ENCODE data around the gene LHX3. TPM values are rescaled to one million over a fixed set of nuclear protein-coding genes. Genes with fewer than 3 reads are reported as not detected.

Gene LHX3
- polyA plus RNA-seq, 1 of the 3 experiments (the other 2 are of a cell fraction): not detected

- CTCF ChIA-PET: interaction anchor here (1.1 to 1.7 kb wide), 6 partner anchors 12 to 386 kb away, joined by 3 to 6 read pairs (median 4); no protein-coding TSS in a partner anchor
- 73% methylated on average over 26 of the region's 30 CpGs for WGBS (ENCODE audit: low lambda C conversion rate)
- POLR2A ChIA-PET: no interaction called here
Observed at GRCh38 chr9:136249877-136250559, 45.1 kb upstream of the LHX3 start.

GRCh38 chr9:136248951-136249876, 44.3 kb upstream of the LHX3 start:
- no peaks in the 10 kb centered on the region for H3K9me2 ChIP-seq
- H3K27me3 ChIP-seq (ENCODE audit: insufficient read depth): no peaks in the 10 kb centered on the region
- no peak for DNase-seq
- 66% methylated on average over 24 of the region's 30 CpGs for WGBS (ENCODE audit: low lambda C conversion rate)
- H3K4me3 ChIP-seq (ENCODE audit: low read depth in 2 of 2, low read length in 1 of 2): no peak overlapping the region
- H2AFZ ChIP-seq (ENCODE audit: low read depth): no peak overlapping the region
- no peak overlapping the region for H3K27ac ChIP-seq (ENCODE audit: low read depth in 2 of 2, low read length in 1 of 2)
- H3F3A ChIP-seq (replicated peaks; ENCODE audit: insufficient read depth): peaks cover 4% of the 10 kb centered on the region
- no peak for TF ChIP-seq TEAD4 (IDR thresholded peaks at IDR 0.05; ENCODE audit: borderline replicate concordance, insufficient read depth)
- TF ChIP-seq RXRA (IDR thresholded peaks at IDR 0.05; ENCODE audit: borderline replicate concordance, low read depth): no peak
- H3K9ac ChIP-seq: no peak overlapping the region
- H4K20me1 ChIP-seq (ENCODE audit: insufficient read depth): peaks cover 7% of the 10 kb centered on the region
- no peak overlapping the region for H3K4me2 ChIP-seq
- ChIA-PET CTCF (interaction anchor here (1.1 to 1.6 kb wide), 4 partner anchors 13 to 385 kb away, joined by 3 to 5 read pairs (median 4); no protein-coding TSS in a partner anchor), POLR2A (no interaction called here)
- peaks cover 6 to 28% of the 10 kb centered on the region in 2 experiments; a peak in 3 of 4 replicates for H3K4me1 ChIP-seq (ENCODE audit: control insufficient read depth in 1 of 2, insufficient read depth in 2 of 2, low read depth in 1 of 2, low read length in 1 of 2)
- H3K36me3 ChIP-seq (replicated peaks in 1 of 2; ENCODE audit: control insufficient read depth in 1 of 2, insufficient read depth in 2 of 2, low read length in 1 of 2): no peaks in the 10 kb centered on the region
- peaks cover 10% of the 10 kb centered on the region; the same call in 1 of the 2 replicates for H3K79me2 ChIP-seq (ENCODE audit: insufficient read depth)
- no peaks in the 10 kb centered on the region for H3K9me3 ChIP-seq

More at GRCh38 chr9:136249877-136250559, 45.1 kb upstream of the LHX3 start:
- Histone ChIP-seq H3K9me2 (no peaks in the 10 kb centered on the region), H3K9me3 (no peaks in the 10 kb centered on the region), H3K9ac (no peak overlapping the region), H3K27ac (ENCODE audit: low read depth in 2 of 2, low read length in 1 of 2) (no peak overlapping the region), H3K4me1 (ENCODE audit: control insufficient read depth in 1 of 2, insufficient read depth in 2 of 2, low read depth in 1 of 2, low read length in 1 of 2) (peaks cover 0 to 20% of the 10 kb centered on the region in 2 experiments; a peak in 1 of 4 replicates), H3K36me3 (replicated peaks in 1 of 2; ENCODE audit: control insufficient read depth in 1 of 2, insufficient read depth in 2 of 2, low read length in 1 of 2) (no peaks in the 10 kb centered on the region), H3K27me3 (ENCODE audit: insufficient read depth) (no peaks in the 10 kb centered on the region), H3K4me3 (ENCODE audit: low read depth in 2 of 2, low read length in 1 of 2) (no peak overlapping the region), H3K79me2 (ENCODE audit: insufficient read depth) (peaks cover 2% of the 10 kb centered on the region; the same call in 1 of the 2 replicates), H3F3A (replicated peaks; ENCODE audit: insufficient read depth) (no peaks in the 10 kb centered on the region), H4K20me1 (ENCODE audit: insufficient read depth) (no peaks in the 10 kb centered on the region), H2AFZ (ENCODE audit: low read depth) (no peak overlapping the region), H3K4me2 (no peak overlapping the region)
- DNase-seq: no peak
- TF ChIP-seq RCOR1 (IDR thresholded peaks at IDR 0.05; ENCODE audit: low read length) (no peak), ELF1 (IDR thresholded peaks at IDR 0.05) (no peak), MAX (IDR thresholded peaks at IDR 0.05; ENCODE audit: low read depth) (no peak), GATA2 (CRISPR knock-in tag; IDR thresholded peaks at IDR 0.05) (no peak), NRF1 (IDR thresholded peaks at IDR 0.05; ENCODE audit: low read depth, low read length) (no peak)
